GM12892 (cell line): ENCODE results near the gene PRDX3. TPM values are rescaled to one million over a fixed set of nuclear protein-coding genes. Genes with fewer than 3 reads are reported as not detected.

Source experiments
- DNase-seq: peaks from one replicate; pipeline ENCODE4 v3.0.0; 2011; ENCODE audit not compliant: insufficient read length
- FAIRE-seq: peaks from 2 replicates; lab custom pipeline; 2011; peaks lifted over from hg19 to GRCh38; lab: Jason Lieb, UNC
- POLR2A ChIP-seq: IDR thresholded peaks from 2 replicates; pipeline ENCODE4 v1.6.1; 2011; ENCODE audit warnings: low read depth, low read length, control low read depth
- POLR2AphosphoS5 ChIP-seq: IDR thresholded peaks from 2 replicates; pipeline ENCODE4 v1.6.1; 2011; ENCODE audit warnings: low read depth, low read length, control low read depth
- TAF1 ChIP-seq: IDR thresholded peaks from 2 replicates; pipeline ENCODE4 v1.6.1; 2011; ENCODE audit warnings: low read depth, mild to moderate bottlenecking, control low read depth, low read length, borderline replicate concordance
- polyA plus RNA-seq: library from polyadenylated mRNA; unstranded; fragments of >200 nt; gene quantifications from one replicate; pipeline ENCODE4 v1.2.1, GENCODE V29; 2012; ENCODE audit warnings: missing spikeins, inconsistent platforms; ENCODE audit not compliant: missing spikeins

Gene PRDX3
- 290 TPM for polyA plus RNA-seq

DNA sequence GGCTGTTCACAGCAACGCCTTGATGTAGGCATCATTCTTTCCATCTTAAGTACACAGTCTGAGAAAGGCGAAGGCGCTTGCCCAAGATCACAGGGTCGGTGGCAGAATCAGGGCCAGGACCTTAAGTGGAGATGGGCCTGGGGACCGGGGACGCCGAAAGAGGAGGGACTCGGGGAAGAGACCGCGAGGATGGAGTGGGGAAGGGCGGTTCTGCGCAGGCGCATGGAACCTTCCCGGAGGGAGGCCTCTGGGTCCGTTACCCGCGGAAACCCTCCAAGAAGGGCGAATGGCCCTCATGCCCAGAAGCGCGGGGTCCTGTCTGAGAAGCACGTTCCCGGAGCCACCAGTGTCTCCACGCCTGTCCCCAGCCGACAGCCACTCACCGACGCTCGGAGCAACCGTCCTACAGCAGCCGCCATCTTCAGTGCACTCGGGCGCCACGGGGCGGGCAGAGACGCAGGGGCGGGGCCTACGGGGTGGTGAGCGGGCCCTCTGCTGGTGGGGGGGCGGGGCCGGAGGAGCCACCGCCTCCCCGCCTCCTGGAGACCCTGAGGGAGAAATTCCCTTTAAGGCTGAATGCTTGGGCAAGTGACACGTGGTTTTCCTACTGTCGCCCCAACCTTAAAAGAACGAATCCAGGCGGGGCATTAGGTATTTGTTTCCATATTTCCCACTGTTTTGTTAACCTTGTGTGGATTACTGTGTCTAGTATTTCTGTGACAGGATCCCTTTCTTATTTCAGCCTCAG is at the start of gene PRDX3:
TSS of gene PRDX3 (minus strand) at position 441 of the 748 bp plus-strand sequence. CDS start at position 419, 22 bp downstream.
- TF ChIP-seq POLR2AphosphoS5 = peak; percentile 93
- TF ChIP-seq TAF1 = peak; percentile 96
- TF ChIP-seq POLR2A = peak; percentile 94
- FAIRE-seq = peak; percentile 96

GRCh38 chr10:119227825-119228224 is 49.2 kb upstream of the PRDX3 start:
- DNase-seq (no peak), FAIRE-seq (no peak)
- TF ChIP-seq POLR2AphosphoS5 (no peak), TAF1 (no peak), POLR2A (no peak)

More for the DNA sequence above, at the start of gene PRDX3:
- DNase-seq = peak; percentile 68

DNA sequence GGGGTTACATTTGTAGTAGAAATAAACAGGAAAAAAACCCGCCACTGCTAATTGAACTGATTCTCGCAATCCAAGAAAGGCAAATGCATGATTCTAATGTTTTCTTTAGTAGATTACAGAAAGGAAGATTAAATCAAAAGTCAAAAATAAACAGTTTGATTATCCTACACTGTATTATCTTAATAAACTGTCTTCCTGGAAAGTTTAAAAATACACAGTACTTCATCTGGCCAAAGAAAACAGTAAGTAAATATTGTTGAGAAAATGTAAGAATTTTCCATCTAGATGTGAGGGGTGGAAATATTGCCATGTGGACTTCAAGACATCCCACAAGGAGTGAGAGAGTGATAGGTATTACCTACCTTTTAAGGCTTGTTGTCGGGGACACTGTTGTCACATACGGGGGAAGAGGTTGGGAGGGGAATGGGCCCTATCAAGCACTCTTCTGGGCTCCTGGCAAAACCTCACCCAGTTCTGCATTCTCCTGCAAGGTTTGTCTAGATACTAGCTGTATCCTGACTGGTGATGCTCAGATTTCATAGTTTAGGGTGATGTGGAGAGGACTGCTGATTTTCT is 46.6 kb upstream of the PRDX3 start:
- no peak for FAIRE-seq
- TF ChIP-seq TAF1 = no peak
- no peak for DNase-seq

GRCh38 chr10:119222966-119223386 is 44.4 kb upstream of the PRDX3 start:
- no peak for DNase-seq
- FAIRE-seq = no peak
- TF ChIP-seq POLR2AphosphoS5 = no peak
- TF ChIP-seq POLR2A = no peak
- TF ChIP-seq TAF1 = no peak

DNA sequence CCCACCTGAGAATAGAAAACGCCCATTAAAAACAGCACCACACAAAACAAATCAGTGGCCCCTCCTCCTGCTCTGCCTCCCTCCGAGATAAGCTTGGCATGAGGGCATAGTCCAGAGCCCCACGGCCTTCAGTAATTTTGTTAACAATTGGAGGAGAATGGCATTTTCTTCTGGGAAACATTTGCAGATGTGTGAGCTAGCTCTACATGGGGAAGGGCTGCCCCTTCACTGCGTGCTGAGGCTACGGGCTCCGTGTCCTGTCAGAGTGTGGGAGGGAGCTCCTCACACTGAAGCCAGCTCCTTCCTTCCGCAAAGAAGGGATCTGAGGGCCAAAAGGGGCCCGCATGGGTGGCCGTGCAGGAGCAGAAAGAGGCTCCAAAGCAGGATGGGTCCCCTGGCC is 43.9 kb upstream of the PRDX3 start:
- no peak for FAIRE-seq
- no peak for DNase-seq

DNA sequence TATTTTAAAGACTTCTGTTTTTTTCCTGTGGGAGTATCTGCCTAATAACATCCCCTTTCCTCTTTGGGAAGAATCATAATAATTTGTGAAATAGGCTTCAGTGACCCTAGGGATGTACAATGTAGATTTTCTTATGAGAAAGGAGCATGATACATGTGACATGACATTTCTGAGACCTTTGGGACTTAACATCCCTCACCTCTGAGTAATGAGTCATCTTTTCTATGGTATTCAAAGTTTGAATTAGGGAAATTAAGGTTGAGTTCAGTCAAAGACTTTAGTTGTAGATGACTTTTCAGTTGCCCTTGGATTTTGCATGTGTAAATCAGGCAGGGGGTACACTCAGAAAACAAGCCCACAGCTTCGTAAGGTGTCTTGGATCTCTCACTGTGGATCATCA is 43.1 kb upstream of the PRDX3 start:
- DNase-seq (no peak), FAIRE-seq (no peak)
- TF ChIP-seq POLR2A = no peak
- no peak for TF ChIP-seq POLR2AphosphoS5
- no peak for TF ChIP-seq TAF1

More for the DNA sequence above, 43.9 kb upstream of the PRDX3 start:
- TF ChIP-seq POLR2AphosphoS5 (no peak), TAF1 (no peak), POLR2A (no peak)

GRCh38 chr10:119221201-119221600 is 42.6 kb upstream of the PRDX3 start:
- FAIRE-seq (no peak), DNase-seq (no peak)
- TF ChIP-seq POLR2A (no peak), TAF1 (no peak), POLR2AphosphoS5 (no peak)

DNA sequence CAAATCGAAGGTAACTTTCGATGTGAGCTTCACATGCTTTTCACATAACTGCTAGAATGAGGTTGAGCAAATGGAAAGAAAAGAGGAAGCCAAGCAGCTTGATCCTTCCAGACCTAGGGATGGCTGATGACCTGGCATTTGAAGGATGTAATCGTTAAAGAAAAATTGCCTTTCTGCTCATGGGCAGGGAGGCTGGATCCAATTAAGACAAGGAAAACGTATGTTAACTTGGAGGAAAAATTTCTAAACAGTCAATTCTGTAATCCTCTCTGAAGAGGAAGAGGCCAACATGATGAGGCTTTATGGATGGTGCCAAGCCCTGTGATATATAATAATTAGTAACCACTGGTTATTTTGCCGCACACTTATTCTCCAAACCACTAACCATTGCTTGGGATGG is 41.3 kb upstream of the PRDX3 start:
- no peak for TF ChIP-seq POLR2AphosphoS5
- no peak for TF ChIP-seq TAF1
- DNase-seq (no peak), FAIRE-seq (no peak)

GRCh38 chr10:119217991-119218490 is 39.4 kb upstream of the PRDX3 start:
- FAIRE-seq = no peak

DNA sequence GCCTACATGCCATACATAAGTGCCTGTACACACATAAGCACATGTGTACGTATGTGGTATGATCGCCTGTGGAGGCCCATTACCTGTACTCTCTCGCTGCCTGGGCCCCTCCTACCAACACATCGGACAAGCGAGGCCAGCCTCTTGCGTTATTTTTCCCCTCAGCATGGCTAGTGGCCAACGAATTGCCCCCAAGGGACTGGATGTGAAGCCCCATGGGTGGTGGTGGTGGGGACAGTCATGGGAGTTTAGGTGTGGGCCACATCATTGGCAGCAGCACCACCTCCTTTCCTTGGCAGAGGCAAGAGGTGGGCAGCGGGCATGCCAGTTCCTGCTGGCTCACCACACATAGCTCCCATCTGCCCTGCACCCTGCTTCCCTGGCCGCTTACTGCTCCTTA is 38.8 kb upstream of the PRDX3 start:
- no peak for TF ChIP-seq TAF1
- TF ChIP-seq POLR2AphosphoS5 = no peak
- TF ChIP-seq POLR2A = no peak
- DNase-seq (no peak), FAIRE-seq (no peak)

More at GRCh38 chr10:119217991-119218490, 39.4 kb upstream of the PRDX3 start:
- no peak for DNase-seq
- no peak for TF ChIP-seq TAF1
- no peak for TF ChIP-seq POLR2AphosphoS5
- no peak for TF ChIP-seq POLR2A

DNA sequence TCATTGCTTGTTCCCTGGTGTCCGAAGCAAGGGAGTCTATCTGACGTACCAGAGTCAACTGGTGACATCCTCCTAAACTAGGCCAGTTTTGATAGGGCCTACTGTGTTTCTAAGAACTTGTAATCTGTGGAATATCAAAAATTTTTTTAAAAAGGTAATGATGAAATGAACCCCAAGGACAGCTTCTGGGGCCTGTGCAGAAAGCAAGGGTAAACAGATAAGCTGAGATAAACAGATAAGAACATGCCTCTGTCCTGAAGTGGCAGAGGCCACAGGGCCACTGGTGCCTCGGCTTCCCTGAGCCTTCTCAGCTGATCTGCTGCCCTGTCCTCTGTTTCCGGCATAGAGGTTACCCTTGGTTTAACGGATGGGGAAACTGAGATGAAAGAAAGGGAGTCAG is 37.5 kb upstream of the PRDX3 start:
- DNase-seq (no peak), FAIRE-seq (no peak)
- TF ChIP-seq POLR2A = no peak
- no peak for TF ChIP-seq TAF1
- no peak for TF ChIP-seq POLR2AphosphoS5

DNA sequence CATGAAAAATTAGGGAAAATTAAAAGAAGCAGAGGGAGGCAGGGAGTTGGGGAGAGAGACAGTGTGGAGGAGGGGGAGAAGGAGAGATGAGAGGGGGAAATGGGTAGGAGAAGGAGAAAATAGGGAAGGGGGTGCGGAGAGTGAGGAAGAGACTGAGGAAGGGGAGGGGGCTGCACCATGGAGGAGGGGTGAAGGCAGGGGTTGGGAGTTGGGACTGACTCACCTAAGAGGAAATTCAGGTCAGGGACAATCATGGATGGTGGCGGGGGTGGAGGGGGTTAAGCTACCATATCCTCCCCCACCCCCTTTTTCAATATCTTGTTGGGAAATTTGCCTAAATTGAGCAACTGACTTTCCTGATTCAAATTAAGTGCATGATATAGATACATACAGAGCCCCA is 36.8 kb upstream of the PRDX3 start:
- DNase-seq (no peak), FAIRE-seq (no peak)
- TF ChIP-seq POLR2A (no peak), POLR2AphosphoS5 (no peak), TAF1 (no peak)
